ENCODE results near the gene NMNAT2. TPM values are rescaled to one million over a fixed set of nuclear protein-coding genes. Genes with fewer than 3 reads are reported as not detected.
"Not testable (repeated sequence)": the region's sequence is repeated elsewhere in the genome, so short reads cannot be mapped to it uniquely, and the experiment has no call there.

Gene NMNAT2
- total RNA-seq, 2 donors from 2014 or later = 1.7 to 5.1 TPM

DNA sequence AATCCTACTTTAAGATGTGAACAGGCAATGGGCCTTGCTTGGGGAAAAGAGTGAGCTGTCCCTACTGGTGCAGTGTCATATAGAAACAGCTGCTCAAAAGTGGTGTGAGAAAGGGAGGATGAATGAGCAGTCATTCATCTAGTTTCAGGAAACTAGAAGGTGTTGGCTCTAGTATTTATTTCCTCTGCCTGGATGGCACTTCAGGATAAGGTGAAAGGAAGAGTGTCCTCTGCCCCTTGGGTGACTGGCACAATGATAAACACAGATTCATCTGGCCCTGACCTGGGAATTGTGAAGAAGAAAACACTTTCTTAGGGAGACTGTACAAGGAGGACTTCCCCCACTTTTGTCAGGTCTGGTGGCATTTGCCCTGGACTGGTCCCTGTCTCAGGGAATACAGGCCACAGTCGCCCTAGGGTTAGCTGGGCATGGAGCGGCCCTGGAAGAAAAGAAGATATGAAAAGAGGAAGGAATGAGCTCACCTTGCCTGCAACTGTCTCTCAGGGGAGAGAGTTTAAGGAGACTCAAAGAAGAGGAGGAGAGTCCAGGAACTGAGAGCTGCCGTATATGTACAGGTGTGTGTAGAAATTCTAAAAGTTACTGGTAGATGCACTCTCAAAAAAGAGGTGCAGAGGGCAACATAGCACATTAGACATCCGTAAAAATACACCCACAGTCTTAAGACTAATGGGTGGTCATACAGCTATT, 13.8 kb upstream of the NMNAT2 start:
- no peaks in the 10 kb centered on the region for H3K27me3 Mint-ChIP-seq (ENCODE audit: insufficient read depth)
- TF ChIP-seq, protein P1, sequence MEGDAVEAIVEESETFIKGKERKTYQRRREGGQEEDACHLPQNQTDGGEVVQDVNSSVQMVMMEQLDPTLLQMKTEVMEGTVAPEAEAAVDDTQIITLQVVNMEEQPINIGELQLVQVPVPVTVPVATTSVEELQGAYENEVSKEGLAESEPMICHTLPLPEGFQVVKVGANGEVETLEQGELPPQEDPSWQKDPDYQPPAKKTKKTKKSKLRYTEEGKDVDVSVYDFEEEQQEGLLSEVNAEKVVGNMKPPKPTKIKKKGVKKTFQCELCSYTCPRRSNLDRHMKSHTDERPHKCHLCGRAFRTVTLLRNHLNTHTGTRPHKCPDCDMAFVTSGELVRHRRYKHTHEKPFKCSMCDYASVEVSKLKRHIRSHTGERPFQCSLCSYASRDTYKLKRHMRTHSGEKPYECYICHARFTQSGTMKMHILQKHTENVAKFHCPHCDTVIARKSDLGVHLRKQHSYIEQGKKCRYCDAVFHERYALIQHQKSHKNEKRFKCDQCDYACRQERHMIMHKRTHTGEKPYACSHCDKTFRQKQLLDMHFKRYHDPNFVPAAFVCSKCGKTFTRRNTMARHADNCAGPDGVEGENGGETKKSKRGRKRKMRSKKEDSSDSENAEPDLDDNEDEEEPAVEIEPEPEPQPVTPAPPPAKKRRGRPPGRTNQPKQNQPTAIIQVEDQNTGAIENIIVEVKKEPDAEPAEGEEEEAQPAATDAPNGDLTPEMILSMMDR (conservative IDR thresholded peaks at IDR 0.05) = no peak
- 95 to 100% methylated on average over 2 to 4 of the region's 4 CpGs for WGBS, 2 experiments (ENCODE audit: insufficient coverage in 1 of 2, insufficient read length in 1 of 2)
- Histone ChIP-seq H3K27ac (ENCODE audit: low read depth, low read length) (no peak overlapping the region), H3K27me3 (ENCODE audit: control insufficient read depth, insufficient read depth, low read length, poor library complexity, severe bottlenecking) (no peaks in the 10 kb centered on the region), H3K4me3 (ENCODE audit: low read length) (no peak overlapping the region), H3K36me3 (ENCODE audit: control insufficient read depth, insufficient read depth, low read length) (no peaks in the 10 kb centered on the region), H3K9me3 (ENCODE audit: control insufficient read depth, low read length) (peaks cover 25% of the 10 kb centered on the region), H3K9ac (ENCODE audit: extremely low read depth, low read length, poor library complexity, severe bottlenecking) (no peak overlapping the region), H3K4me1 (ENCODE audit: control insufficient read depth, insufficient read depth, low read length) (no peaks in the 10 kb centered on the region)
- H3K4me3 Mint-ChIP-seq = no peak overlapping the region
- H3K4me1 Mint-ChIP-seq = no peaks in the 10 kb centered on the region
- no peak overlapping the region for H3K27ac Mint-ChIP-seq
- DNase-seq = no peak
- peaks cover 23% of the 10 kb centered on the region for H3K9me3 Mint-ChIP-seq
- H3K36me3 Mint-ChIP-seq (ENCODE audit: low read depth) = no peaks in the 10 kb centered on the region

GRCh38 chr1:183427591-183427990, 9.4 kb upstream of the NMNAT2 start:
- not testable (repeated sequence) for H3K36me3 Mint-ChIP-seq (ENCODE audit: low read depth); H3K4me1 Mint-ChIP-seq; H3K27me3 Mint-ChIP-seq (ENCODE audit: insufficient read depth); H3K36me3 ChIP-seq (ENCODE audit: control insufficient read depth, insufficient read depth, low read length); H3K4me1 ChIP-seq (ENCODE audit: control insufficient read depth, insufficient read depth, low read length); H3K27ac Mint-ChIP-seq; DNase-seq; H3K4me3 ChIP-seq (ENCODE audit: low read length); H3K27me3 ChIP-seq (ENCODE audit: control insufficient read depth, insufficient read depth, low read length, poor library complexity, severe bottlenecking); H3K27ac ChIP-seq (ENCODE audit: low read depth, low read length); H3K9ac ChIP-seq (ENCODE audit: extremely low read depth, low read length, poor library complexity, severe bottlenecking); H3K4me3 Mint-ChIP-seq
- H3K9me3 Mint-ChIP-seq = peaks cover 38% of the 10 kb centered on the region
- H3K9me3 ChIP-seq (ENCODE audit: control insufficient read depth, low read length) = peaks cover 39% of the 10 kb centered on the region
- WGBS, 2 experiments (ENCODE audit: insufficient coverage in 1 of 2, insufficient read length in 1 of 2) = 52% methylated on average over 2 of the region's 3 CpGs; no CpG with 5 or more reads in 1 of the 2 experiments

GRCh38 chr1:183424691-183425090, 6.5 kb upstream of the NMNAT2 start:
- no peak overlapping the region for H3K27ac ChIP-seq (ENCODE audit: low read depth, low read length)
- no peak for DNase-seq
- H3K27ac Mint-ChIP-seq = no peak overlapping the region
- H3K27me3 ChIP-seq (ENCODE audit: control insufficient read depth, insufficient read depth, low read length, poor library complexity, severe bottlenecking) = peaks cover 2% of the 10 kb centered on the region
- H3K4me3 ChIP-seq (ENCODE audit: low read length) = no peak overlapping the region
- H3K36me3 ChIP-seq (ENCODE audit: control insufficient read depth, insufficient read depth, low read length) = no peaks in the 10 kb centered on the region
- TF ChIP-seq, protein P1 (conservative IDR thresholded peaks at IDR 0.05) = no peak
- peaks cover 33% of the 10 kb centered on the region for H3K9me3 ChIP-seq (ENCODE audit: control insufficient read depth, low read length)
- no peaks in the 10 kb centered on the region for H3K36me3 Mint-ChIP-seq (ENCODE audit: low read depth)
- no peaks in the 10 kb centered on the region for H3K4me1 Mint-ChIP-seq
- H3K27me3 Mint-ChIP-seq (ENCODE audit: insufficient read depth) = peaks cover 3% of the 10 kb centered on the region
- H3K4me1 ChIP-seq (ENCODE audit: control insufficient read depth, insufficient read depth, low read length) = no peaks in the 10 kb centered on the region
- H3K9ac ChIP-seq (ENCODE audit: extremely low read depth, low read length, poor library complexity, severe bottlenecking) = no peak overlapping the region
- H3K9me3 Mint-ChIP-seq = peaks cover 33% of the 10 kb centered on the region
- no peak overlapping the region for H3K4me3 Mint-ChIP-seq

DNA sequence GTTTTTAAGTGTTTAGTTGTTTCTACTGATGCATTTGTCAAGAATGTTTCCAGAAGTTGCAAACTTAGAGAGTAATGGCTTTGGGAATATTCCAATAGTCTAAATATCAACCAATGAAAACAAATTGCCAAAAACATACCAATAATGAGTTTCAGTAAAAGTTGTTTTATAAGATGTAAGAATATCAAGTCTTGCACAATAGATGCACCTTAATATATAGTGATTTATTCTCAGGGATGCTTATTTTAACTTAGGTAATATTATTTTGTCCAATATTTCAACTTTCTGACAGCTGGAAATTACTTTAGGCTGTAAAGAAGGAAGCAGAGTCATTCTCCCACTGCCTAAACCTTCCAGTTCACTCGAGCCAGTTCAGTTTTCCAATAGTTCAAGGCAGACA, 5.4 kb upstream of the NMNAT2 start:
- Mint-ChIP-seq H3K4me3 (no peak overlapping the region), H3K9me3 (peaks cover 22% of the 10 kb centered on the region), H3K36me3 (ENCODE audit: low read depth) (no peaks in the 10 kb centered on the region), H3K4me1 (no peaks in the 10 kb centered on the region), H3K27me3 (ENCODE audit: insufficient read depth) (peaks cover 14% of the 10 kb centered on the region), H3K27ac (no peak overlapping the region)
- Histone ChIP-seq H3K9ac (ENCODE audit: extremely low read depth, low read length, poor library complexity, severe bottlenecking) (no peak overlapping the region), H3K4me1 (ENCODE audit: control insufficient read depth, insufficient read depth, low read length) (no peaks in the 10 kb centered on the region), H3K27ac (ENCODE audit: low read depth, low read length) (no peak overlapping the region), H3K36me3 (ENCODE audit: control insufficient read depth, insufficient read depth, low read length) (no peaks in the 10 kb centered on the region), H3K4me3 (ENCODE audit: low read length) (no peak overlapping the region), H3K27me3 (ENCODE audit: control insufficient read depth, insufficient read depth, low read length, poor library complexity, severe bottlenecking) (peaks cover 14% of the 10 kb centered on the region), H3K9me3 (ENCODE audit: control insufficient read depth, low read length) (peaks cover 22% of the 10 kb centered on the region)
- WGBS, 2 experiments (ENCODE audit: insufficient coverage in 1 of 2, insufficient read length in 1 of 2) = 68 to 80% methylated on average over 1 of the region's 1 CpG
- TF ChIP-seq, protein P1 (conservative IDR thresholded peaks at IDR 0.05) = no peak
- DNase-seq = no peak
